ENCODE results near the gene ERAS. TPM values are rescaled to one million over a fixed set of nuclear protein-coding genes. Genes with fewer than 3 reads are reported as not detected.

ERAS gene
- total and polyA plus RNA-seq, 2 of the 13 experiments (the other 11 are each of a cell fraction or from before 2014, with no cell fraction given): 0.21 to 0.22 TPM

DNA sequence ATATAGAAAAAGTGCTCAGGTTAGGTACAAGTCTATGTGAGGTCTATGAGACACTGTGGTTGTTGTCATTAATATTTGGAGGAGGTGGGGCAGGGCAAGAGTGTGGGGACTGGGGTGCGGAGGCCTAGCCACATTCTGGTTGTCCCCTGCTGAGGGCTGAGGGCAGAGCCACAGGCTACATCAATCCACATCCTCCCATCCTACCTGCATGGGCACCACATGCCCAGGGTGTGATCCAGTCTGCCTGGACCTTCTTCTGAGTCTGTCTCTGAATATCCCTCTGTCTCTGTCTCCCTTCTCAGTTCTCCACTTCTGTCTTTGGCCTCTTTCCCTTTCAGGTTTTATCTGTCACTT, 41.1 kb upstream of the ERAS start:
- BruUV-seq (replicated peaks): no TSS peak
- DNase-seq (ENCODE audit: low spot score) (no peak), ATAC-seq (no peak), FAIRE-seq (no peak)
- Histone ChIP-seq H3K27ac (ENCODE audit: extremely low read length, insufficient read depth, low read length) (no peak overlapping the region), H2AFZ (ENCODE audit: low read length) (no peak overlapping the region), H3K79me2 (ENCODE audit: insufficient read depth, low read length) (no peaks in the 10 kb centered on the region), H3K4me1 (ENCODE audit: insufficient read depth, low read length) (no peaks in the 10 kb centered on the region), H3K4me3 (replicated peaks in 1 of 3; ENCODE audit: insufficient read depth in 1 of 3, low read depth in 2 of 3, low read length in 3 of 3) (no peak overlapping the region), H3K4me2 (ENCODE audit: low read depth, low read length) (no peak overlapping the region), H4K20me1 (ENCODE audit: insufficient read depth, low read length) (no peaks in the 10 kb centered on the region), H3K27me3 (ENCODE audit: control insufficient read depth in 1 of 2, insufficient read depth in 2 of 2, low read length in 2 of 2) (no peaks in the 10 kb centered on the region; a peak in 1 of 5 replicates), H3K36me3 (replicated peaks in 1 of 2; ENCODE audit: control insufficient read depth in 1 of 2, insufficient read depth in 2 of 2, low read length in 2 of 2) (no peaks in the 10 kb centered on the region), H3K9me3 (ENCODE audit: low read length) (no peaks in the 10 kb centered on the region), H3K9ac (ENCODE audit: insufficient read depth, low read depth, low read length) (no peak overlapping the region)
- ChIA-PET CTCF (ENCODE audit: low intra/inter-chr PET ratio, low total read pairs) (no interaction called here), POLR2A (no interaction called here)
- no CpG with 5 or more reads among the region's 1 CpG for WGBS (ENCODE audit: low lambda C conversion rate)
- intact Hi-C loops (cut with micrococcal nuclease; ENCODE audit: unreplicated experiment) (no loop called here), in situ Hi-C loops (cut with HindIII; ENCODE audit: extremely low pct_ligation_motif_present, low pct_unique_long_range_greater_than_20kb) (no loop called here)
- TF ChIP-seq TGIF2 (CRISPR knock-in tag; IDR thresholded peaks at IDR 0.05) (no peak), NFYC (CRISPR knock-in tag; IDR thresholded peaks at IDR 0.05) (no peak), FOXK2 (IDR thresholded peaks at IDR 0.05) (no peak)
- TF ChIP-seq, protein P1, sequence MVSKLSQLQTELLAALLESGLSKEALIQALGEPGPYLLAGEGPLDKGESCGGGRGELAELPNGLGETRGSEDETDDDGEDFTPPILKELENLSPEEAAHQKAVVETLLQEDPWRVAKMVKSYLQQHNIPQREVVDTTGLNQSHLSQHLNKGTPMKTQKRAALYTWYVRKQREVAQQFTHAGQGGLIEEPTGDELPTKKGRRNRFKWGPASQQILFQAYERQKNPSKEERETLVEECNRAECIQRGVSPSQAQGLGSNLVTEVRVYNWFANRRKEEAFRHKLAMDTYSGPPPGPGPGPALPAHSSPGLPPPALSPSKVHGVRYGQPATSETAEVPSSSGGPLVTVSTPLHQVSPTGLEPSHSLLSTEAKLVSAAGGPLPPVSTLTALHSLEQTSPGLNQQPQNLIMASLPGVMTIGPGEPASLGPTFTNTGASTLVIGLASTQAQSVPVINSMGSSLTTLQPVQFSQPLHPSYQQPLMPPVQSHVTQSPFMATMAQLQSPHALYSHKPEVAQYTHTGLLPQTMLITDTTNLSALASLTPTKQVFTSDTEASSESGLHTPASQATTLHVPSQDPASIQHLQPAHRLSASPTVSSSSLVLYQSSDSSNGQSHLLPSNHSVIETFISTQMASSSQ (IDR thresholded peaks at IDR 0.05; ENCODE audit: low read depth): no peak
- TF ChIP-seq, protein P1 (CRISPR knock-in tag; IDR thresholded peaks at IDR 0.05; ENCODE audit: borderline replicate concordance): no peak
- TF ChIP-seq, protein P2, sequence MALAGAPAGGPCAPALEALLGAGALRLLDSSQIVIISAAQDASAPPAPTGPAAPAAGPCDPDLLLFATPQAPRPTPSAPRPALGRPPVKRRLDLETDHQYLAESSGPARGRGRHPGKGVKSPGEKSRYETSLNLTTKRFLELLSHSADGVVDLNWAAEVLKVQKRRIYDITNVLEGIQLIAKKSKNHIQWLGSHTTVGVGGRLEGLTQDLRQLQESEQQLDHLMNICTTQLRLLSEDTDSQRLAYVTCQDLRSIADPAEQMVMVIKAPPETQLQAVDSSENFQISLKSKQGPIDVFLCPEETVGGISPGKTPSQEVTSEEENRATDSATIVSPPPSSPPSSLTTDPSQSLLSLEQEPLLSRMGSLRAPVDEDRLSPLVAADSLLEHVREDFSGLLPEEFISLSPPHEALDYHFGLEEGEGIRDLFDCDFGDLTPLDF (CRISPR knock-in tag; IDR thresholded peaks at IDR 0.05): no peak

Data from HepG2 (cell line).